Measurements from ENCODE around the gene AP4M1.

AP4M1 gene

GRCh38 chr7:100099452-100099851 is 2.0 kb upstream of the AP4M1 start:
- Mint-ChIP-seq H3K9me3 (no peaks in the 10 kb centered on the region), H3K4me1 (peaks cover 25% of the 10 kb centered on the region), H3K27ac (peak overlapping the region; percentile 88 to 98 (median 95)), H3K4me3 (peak overlapping the region; percentile 93 to 98 (median 95)), H3K27me3 (ENCODE audit: low read depth) (no peaks in the 10 kb centered on the region), H3K36me3 (ENCODE audit: low read depth) (peaks cover 59% of the 10 kb centered on the region)
- TF ChIP-seq CTCF (IDR thresholded peaks at IDR 0.05; ENCODE audit: unreplicated experiment in 3 of 3), result no peak

GRCh38 chr7:100100420-100101015 is 925 bp upstream of the AP4M1 start:
- Mint-ChIP-seq H3K4me3 (peak overlapping the region; percentile 93 to 98 (median 95)), H3K36me3 (ENCODE audit: low read depth) (peaks cover 55% of the 10 kb centered on the region), H3K27me3 (ENCODE audit: low read depth) (no peaks in the 10 kb centered on the region), H3K4me1 (peaks cover 25% of the 10 kb centered on the region), H3K9me3 (no peaks in the 10 kb centered on the region), H3K27ac (peak overlapping the region; percentile 97 to 99 (median 98))
- no peak for TF ChIP-seq CTCF (IDR thresholded peaks at IDR 0.05; ENCODE audit: unreplicated experiment in 3 of 3)

- Mint-ChIP-seq H3K4me1 (peaks cover 20% of the 10 kb centered on the region), H3K36me3 (ENCODE audit: low read depth) (peaks cover 40% of the 10 kb centered on the region), H3K4me3 (peak overlapping the region; percentile 93 to 98 (median 95)), H3K27me3 (ENCODE audit: low read depth) (no peaks in the 10 kb centered on the region), H3K9me3 (no peaks in the 10 kb centered on the region), H3K27ac (peak overlapping the region; percentile 97 to 99 (median 98))
- no peak for TF ChIP-seq CTCF (IDR thresholded peaks at IDR 0.05; ENCODE audit: unreplicated experiment in 3 of 3)
Observed at GRCh38 chr7:100102950-100103840, 1.8 kb downstream of the AP4M1 start.

- Mint-ChIP-seq H3K36me3 (ENCODE audit: low read depth) (peaks cover 39% of the 10 kb centered on the region), H3K4me1 (no peaks in the 10 kb centered on the region), H3K27me3 (ENCODE audit: low read depth) (no peaks in the 10 kb centered on the region), H3K9me3 (no peaks in the 10 kb centered on the region), H3K27ac (no peak overlapping the region), H3K4me3 (no peak overlapping the region)
- no peak for TF ChIP-seq CTCF (IDR thresholded peaks at IDR 0.05; ENCODE audit: unreplicated experiment in 3 of 3)
Observed at GRCh38 chr7:100105534-100105933, 4.1 kb downstream of the AP4M1 start.

GRCh38 chr7:100106633-100107032 is 5.2 kb downstream of the AP4M1 start:
- TF ChIP-seq CTCF (IDR thresholded peaks at IDR 0.05; ENCODE audit: unreplicated experiment in 3 of 3), result no peak
- Mint-ChIP-seq H3K4me3 (no peak overlapping the region), H3K4me1 (no peaks in the 10 kb centered on the region), H3K27ac (no peak overlapping the region), H3K9me3 (no peaks in the 10 kb centered on the region), H3K27me3 (ENCODE audit: low read depth) (no peaks in the 10 kb centered on the region), H3K36me3 (ENCODE audit: low read depth) (peaks cover 49% of the 10 kb centered on the region)

All from nephron (organoid).